CD4-positive, alpha-beta T cell treated with Interleukin-17A for 4 hours (primary cell): ENCODE data around the gene THSD4.

ENCODE experiments used
- DNase-seq: peaks from one replicate; pipeline ENCODE4 v3.0.0-alpha.2; 2020; ENCODE audit warnings: mixed read lengths

The THSD4 gene

GRCh38 chr15:71469413-71469812 is 354.1 kb downstream of the THSD4 start:
- no peak for DNase-seq

- DNase-seq = no peak
These were observed 356.1 kb downstream of the THSD4 start for GRCh38 chr15:71471347-71471746.

GRCh38 chr15:71472566-71472965 is 357.3 kb downstream of the THSD4 start:
- no peak for DNase-seq

- DNase-seq = no peak
These were observed 358.5 kb downstream of the THSD4 start for GRCh38 chr15:71473751-71474150.

GRCh38 chr15:71476823-71477222 is 361.6 kb downstream of the THSD4 start:
- DNase-seq = no peak

GRCh38 chr15:71480556-71480955 is 365.3 kb downstream of the THSD4 start:
- no peak for DNase-seq

GRCh38 chr15:71484080-71484479 is 368.8 kb downstream of the THSD4 start:
- no peak for DNase-seq

GRCh38 chr15:71485094-71485693 is 369.9 kb downstream of the THSD4 start:
- no peak for DNase-seq

GRCh38 chr15:71489570-71489969 is 374.3 kb downstream of the THSD4 start:
- no peak for DNase-seq

- DNase-seq = no peak
These were observed 378.3 kb downstream of the THSD4 start for GRCh38 chr15:71493526-71493925.

GRCh38 chr15:71494563-71495397 is 379.5 kb downstream of the THSD4 start:
- DNase-seq = no peak

GRCh38 chr15:71495398-71495780 is 380.1 kb downstream of the THSD4 start:
- DNase-seq = no peak

- no peak for DNase-seq
These were observed 381.2 kb downstream of the THSD4 start for GRCh38 chr15:71496336-71496955.

- DNase-seq = no peak
These were observed 386.2 kb downstream of the THSD4 start for GRCh38 chr15:71501344-71502076.

GRCh38 chr15:71502077-71502432 is 386.8 kb downstream of the THSD4 start:
- DNase-seq = no peak

- no peak for DNase-seq
These were observed 390.7 kb downstream of the THSD4 start for GRCh38 chr15:71505962-71506361.

- no peak for DNase-seq
These were observed 391.7 kb downstream of the THSD4 start for GRCh38 chr15:71506946-71507345.

- DNase-seq = no peak
These were observed 392.9 kb downstream of the THSD4 start for GRCh38 chr15:71508081-71508682.

GRCh38 chr15:71509139-71509538 is 393.9 kb downstream of the THSD4 start:
- DNase-seq = no peak

GRCh38 chr15:71510763-71511162 is 395.5 kb downstream of the THSD4 start:
- DNase-seq = no peak

- no peak for DNase-seq
These were observed 396.8 kb downstream of the THSD4 start for GRCh38 chr15:71511796-71512681.

- no peak for DNase-seq
These were observed 397.4 kb downstream of the THSD4 start for GRCh38 chr15:71512682-71513006.
